DMS79 treated with DMSO at 0.1 percent for 48 hours (cell line): ENCODE measurements around the gene ALG1.
"Not testable (repeated sequence)": the region's sequence is repeated elsewhere in the genome, so short reads cannot be mapped to it uniquely, and the experiment has no call there.

ENCODE experiments used
- DNase-seq: peaks from one replicate; lab custom pipeline; 2025; lab: John Stamatoyannopoulos, UW

Gene ALG1

DNA sequence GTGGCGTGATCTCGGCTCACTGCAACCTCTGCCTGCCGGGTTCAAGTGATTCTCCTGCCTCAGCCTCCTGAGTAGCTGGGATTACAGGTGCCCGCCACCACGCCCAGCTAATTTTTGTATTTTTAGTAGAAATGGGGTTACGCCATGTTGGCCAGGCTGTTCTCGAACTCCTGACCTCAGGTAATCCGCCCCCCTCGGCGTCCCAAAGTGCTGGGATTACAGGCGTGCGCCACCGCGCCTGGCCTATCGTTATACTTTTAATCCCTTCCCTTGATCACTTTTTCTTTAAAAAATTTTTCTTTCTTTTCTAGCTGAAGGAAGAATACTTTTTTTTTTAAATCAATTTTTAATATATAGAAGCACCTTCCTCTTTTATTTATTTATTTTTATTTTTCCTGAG lies 2.1 kb downstream of the ALG1 start:
- not testable (repeated sequence) for DNase-seq

DNA sequence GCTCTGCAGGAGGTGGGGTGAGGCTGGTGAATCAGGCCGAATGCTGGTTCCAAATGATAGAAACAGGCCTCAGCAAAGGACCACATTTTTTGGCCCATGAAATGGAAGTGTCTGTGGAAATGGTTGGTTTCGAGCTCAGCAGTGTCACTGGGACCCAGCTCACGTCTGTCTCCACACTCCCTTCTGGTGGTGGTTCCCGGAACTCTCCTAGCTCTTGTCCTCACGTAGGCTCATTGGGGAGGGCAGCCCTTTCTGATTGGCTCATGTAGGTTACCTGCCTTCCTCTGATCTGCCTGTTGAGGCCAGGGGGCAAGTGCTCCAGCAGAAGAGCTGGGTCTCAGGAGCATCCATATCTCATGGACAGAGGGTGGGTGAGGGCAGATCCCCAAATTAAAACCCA lies 4.0 kb downstream of the ALG1 start:
- DNase-seq, result no peak

GRCh38 chr16:5077304-5077703 lies 5.7 kb downstream of the ALG1 start:
- DNase-seq, result no peak

DNA sequence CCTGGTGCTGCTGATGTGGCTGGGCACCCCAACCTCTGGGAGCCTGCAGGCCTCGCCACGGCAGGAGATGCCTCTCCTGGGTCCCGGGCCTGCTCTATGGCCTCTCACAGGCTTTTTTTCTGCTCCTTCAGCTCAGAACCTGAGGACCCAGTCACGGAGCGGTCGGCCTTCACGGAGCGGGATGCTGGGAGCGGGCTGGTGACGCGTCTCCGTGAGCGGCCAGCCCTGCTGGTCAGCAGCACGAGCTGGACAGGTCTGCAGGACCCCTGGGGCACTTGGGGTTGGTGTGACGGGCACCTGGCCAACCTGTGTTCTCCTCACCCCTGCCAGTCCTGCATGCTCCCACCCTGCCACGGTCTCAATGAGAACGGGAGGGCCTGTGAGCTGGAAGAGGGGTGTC lies 7.0 kb downstream of the ALG1 start:
- DNase-seq, result no peak

GRCh38 chr16:5080461-5080860 lies 8.8 kb downstream of the ALG1 start:
- not testable (repeated sequence) for DNase-seq

GRCh38 chr16:5080996-5081395 lies 9.4 kb downstream of the ALG1 start:
- DNase-seq, result not testable (repeated sequence)

DNA sequence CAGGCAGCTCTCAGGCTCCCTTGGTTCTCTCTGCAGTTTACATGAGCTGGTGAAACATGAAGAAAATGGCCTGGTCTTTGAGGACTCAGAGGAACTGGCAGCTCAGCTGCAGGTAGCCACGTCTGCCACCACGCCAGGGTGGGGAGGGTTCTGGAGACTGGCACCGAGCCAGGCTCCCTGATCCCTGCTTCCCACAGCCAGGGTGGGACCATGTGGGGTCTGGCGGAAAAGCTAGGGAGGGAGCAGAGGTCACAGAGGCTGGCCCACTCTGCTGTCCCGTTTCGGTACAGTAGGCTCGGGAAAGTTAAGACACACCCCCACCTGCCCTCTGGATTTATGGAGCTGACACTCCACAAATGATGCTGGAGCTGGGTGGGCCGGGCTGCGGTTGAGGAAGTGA lies 12.0 kb downstream of the ALG1 start:
- not testable (repeated sequence) for DNase-seq

GRCh38 chr16:5084099-5084731 lies 12.6 kb downstream of the ALG1 start:
- DNase-seq, result not testable (repeated sequence)

DNA sequence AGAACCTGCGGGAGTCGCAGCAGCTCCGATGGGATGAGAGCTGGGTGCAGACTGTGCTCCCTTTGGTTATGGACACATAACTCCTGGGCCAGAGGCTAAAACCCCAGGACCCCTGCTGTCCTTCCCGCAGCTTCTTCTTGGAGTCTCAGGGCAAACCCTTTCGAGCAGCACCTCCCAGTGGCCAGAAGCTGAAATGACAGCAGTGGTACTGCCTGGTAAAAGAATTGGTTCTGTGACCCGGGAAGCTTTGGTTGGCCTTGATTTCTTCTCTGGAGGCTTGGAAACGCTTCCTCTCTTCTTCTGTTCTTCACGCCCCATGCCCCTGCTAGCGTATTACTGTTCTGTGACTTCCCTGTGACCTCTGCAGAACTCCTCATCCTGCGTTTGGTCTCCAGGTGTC lies 13.2 kb downstream of the ALG1 start:
- DNase-seq, result not testable (repeated sequence)

- not testable (repeated sequence) for DNase-seq
These were observed 14.1 kb downstream of the ALG1 start for GRCh38 chr16:5085716-5086115.

- DNase-seq, result not testable (repeated sequence)
These were observed 16.6 kb downstream of the ALG1 start for GRCh38 chr16:5088086-5088790.

- not testable (repeated sequence) for DNase-seq
These were observed 17.3 kb downstream of the ALG1 start for GRCh38 chr16:5088936-5089335.

DNA sequence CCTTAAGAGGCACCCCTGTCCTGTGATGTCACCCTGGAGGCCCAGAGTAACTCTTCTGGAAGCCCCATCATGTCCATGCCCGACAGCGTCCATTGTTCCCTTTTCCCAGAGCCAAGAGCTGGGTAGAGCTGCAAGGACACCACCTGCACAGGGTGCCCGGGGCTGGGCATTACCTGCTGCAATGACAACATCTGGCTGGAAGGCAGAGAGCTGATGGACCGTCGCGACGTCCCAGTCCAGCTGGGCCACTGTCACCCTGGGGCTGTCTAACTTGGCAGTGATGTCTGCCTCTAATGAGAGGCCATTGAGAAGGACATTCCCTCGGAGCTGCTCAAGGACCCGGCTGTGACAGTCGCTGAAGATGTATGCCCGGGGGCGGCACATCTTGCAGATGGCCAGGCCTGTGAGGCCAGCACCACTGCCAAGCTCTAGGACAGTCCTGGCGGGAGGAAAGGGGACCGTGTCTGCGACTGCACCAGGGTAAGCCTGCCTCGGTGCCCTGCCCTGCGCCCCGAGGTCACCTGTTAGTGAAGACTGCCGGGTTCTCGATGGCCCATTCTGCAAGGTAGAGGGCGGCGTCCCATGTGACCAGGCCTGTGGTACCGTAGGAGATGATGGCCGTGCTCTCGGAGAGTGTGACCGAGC lies 18.4 kb downstream of the ALG1 start:
- DNase-seq, result not testable (repeated sequence)

DNA sequence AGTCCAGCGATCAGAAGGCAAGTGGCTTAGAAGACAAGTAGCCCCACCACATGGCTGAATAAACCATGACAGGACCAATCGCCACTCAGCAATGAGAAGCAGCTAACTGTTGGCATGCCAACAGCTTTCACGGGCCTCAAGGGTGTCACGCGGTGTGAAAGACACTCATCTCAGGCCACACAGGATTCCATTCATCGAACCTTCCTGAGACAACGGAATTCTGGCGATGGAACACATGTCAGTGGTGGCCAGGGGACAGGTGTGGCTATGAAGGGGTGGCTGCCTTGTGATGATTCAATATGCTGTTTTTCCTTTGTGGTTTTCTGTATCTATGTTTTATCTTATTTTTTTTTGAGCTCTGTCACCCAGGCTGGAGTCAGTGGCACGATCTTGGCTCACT lies 18.9 kb downstream of the ALG1 start:
- not testable (repeated sequence) for DNase-seq

DNA sequence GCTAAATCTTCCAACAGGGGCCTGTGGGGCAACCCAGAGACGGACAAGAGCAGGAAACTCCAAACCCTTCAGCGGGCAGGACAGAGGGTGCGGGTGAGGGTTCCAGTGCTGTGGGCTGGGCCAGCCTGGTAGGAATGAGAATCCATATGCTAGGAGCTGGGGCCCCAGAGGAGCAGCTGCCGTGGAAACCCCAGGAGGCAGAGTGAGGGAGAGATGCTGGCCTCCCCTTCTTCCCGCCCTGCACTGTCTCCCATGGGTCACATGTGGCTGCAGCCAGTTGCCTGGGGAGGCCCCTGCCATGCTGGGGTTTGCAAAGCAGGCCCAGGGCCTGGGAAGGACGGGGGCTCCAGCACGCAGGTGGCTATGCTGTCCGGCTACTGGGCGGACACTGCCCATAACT lies 21.4 kb downstream of the ALG1 start:
- not testable (repeated sequence) for DNase-seq

DNA sequence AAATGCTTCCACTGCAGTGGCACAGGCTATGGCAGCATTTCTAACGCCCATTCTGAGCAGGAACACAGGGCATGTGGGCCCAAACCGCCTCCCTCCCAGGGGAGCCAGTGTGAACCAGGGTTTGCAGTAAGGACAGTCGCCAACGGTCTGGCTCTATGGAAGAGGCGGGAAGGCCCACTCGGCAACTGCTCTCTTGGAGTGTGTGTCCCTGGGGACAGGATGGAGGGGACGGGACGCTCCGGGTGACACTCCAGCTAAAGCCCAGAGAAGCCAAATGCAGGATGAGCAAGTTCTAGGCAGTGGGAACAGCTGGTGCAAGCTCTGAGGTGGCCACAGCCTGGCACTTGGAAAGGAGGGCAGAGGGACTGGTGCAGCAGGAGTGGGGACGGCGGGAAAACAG lies 22.1 kb downstream of the ALG1 start:
- not testable (repeated sequence) for DNase-seq

GRCh38 chr16:5095145-5095830 lies 23.6 kb downstream of the ALG1 start:
- not testable (repeated sequence) for DNase-seq

GRCh38 chr16:5096437-5097060 lies 24.9 kb downstream of the ALG1 start:
- not testable (repeated sequence) for DNase-seq

- not testable (repeated sequence) for DNase-seq
These were observed 25.4 kb downstream of the ALG1 start for GRCh38 chr16:5097061-5097469.

DNA sequence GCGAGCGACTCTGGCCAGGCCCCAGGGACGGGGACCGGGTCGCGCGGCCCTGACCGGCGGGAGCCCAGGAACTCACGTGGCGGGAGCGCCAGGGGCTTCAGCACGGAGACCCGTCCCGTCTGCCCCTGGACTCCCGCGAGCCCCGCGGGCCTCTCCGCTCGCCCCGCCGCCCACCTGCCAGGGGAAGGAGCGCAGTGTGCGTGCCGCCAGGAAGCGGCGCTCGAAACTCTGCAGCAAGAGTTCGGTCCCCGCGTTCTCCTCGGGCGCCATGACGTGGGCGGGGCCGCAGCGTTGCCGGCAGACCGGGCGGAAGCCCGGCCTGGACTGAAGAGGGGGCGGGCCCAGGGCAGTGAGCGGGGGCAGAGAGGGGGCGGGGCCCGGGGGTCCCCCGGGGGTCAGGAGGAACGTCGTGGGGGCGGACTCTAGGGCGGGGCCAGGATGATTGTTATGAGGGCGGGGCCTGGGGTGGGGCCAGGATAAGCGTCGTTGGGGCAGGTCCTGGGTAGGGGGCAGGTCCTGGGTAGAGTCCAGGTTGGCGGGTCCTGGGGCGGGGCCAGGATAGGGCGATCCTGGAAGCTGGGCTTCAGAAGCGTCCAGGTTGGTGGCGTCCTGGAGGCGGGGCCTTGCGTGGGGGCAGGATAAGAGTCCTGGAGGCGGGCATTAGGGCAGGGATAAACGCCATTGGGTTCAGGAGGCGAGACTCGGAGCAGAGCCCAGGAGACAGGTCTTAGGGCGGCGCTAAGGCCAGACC lies 26.0 kb downstream of the ALG1 start, which contains the start of gene EEF2KMT:
Gene EEF2KMT, minus strand, starts transcription at position 326 of the 751 bp plus-strand sequence. Its CDS starts 56 bp downstream, at position 270.
- DNase-seq, result peak; percentile 97
